OCI-LY3 (cell line): ENCODE measurements around the gene SPATA31E1.

Experiments
- H2AFZ ChIP-seq: fragments of 200-600, 300-600 bp; shearing (Covaris generic); 2 replicates; pipeline ENCODE4 v1.6.0; 2014; ENCODE audit warnings: antibody characterized with exemption, low read depth, low read length
- H3K27ac ChIP-seq: fragments of 200-600, 300-600 bp; sonication (generic); 2 replicates; pipeline ENCODE4 v1.5.1; 2014; ENCODE audit warnings: mild to moderate bottlenecking, low read length, moderate library complexity, mixed read lengths
- H3K27me3 ChIP-seq: fragments of 200-600, 300-600 bp; sonication (generic); 2 replicates; pipeline ENCODE4 v1.6.1; 2014; ENCODE audit warnings: low read depth, low read length, mixed read lengths
- H3K36me3 ChIP-seq: fragments of 200-600, 300-600 bp; sonication (generic); replicated peaks from 2 replicates; pipeline ENCODE3; 2014; ENCODE audit warnings: low read depth, low read length, mixed read lengths
- H3K4me1 ChIP-seq: fragments of 300-600, 200-600 bp; sonication (generic); 2 replicates; pipeline ENCODE4 v1.6.1; 2014; ENCODE audit warnings: low read length, mixed read lengths
- H3K4me2 ChIP-seq: fragments of 200-600, 300-600 bp; sonication (generic); 2 replicates; pipeline ENCODE4 v1.6.1; 2014; ENCODE audit warnings: low read length, mixed read lengths
- H3K4me3 ChIP-seq: fragments of 300-600, 200-600 bp; sonication (generic); 2 replicates; pipeline ENCODE4 v1.5.1; 2014; ENCODE audit warnings: antibody characterized with exemption, mild to moderate bottlenecking, low read length, moderate library complexity
- H3K79me2 ChIP-seq: fragments of 300-600, 200-600 bp; shearing (Covaris generic); 2 replicates; pipeline ENCODE4 v1.6.1; 2014; ENCODE audit warnings: mild to moderate bottlenecking, low read length, mixed read lengths
- H3K9ac ChIP-seq: fragments of 300-600, 200-600 bp; shearing (Covaris generic); 2 replicates; pipeline ENCODE4 v1.6.0; 2014; ENCODE audit warnings: mild to moderate bottlenecking, low read length, moderate library complexity
- H3K9me3 ChIP-seq: fragments of 200-600, 300-600 bp; shearing (Covaris generic); 2 replicates; pipeline ENCODE4 v1.6.1; 2014; ENCODE audit warnings: low read length, mixed read lengths; ENCODE audit not compliant: insufficient read depth
- H4K20me1 ChIP-seq: fragments of 200-600, 300-600 bp; sonication (generic); 2 replicates; pipeline ENCODE4 v1.6.1; 2016; ENCODE audit warnings: low read length, mixed read lengths; ENCODE audit not compliant: insufficient read depth
- EZH2phosphoT487 ChIP-seq: fragments of 200-600 bp; shearing (Covaris generic); IDR thresholded peaks from 2 replicates; pipeline ENCODE4 v1.6.1; 2018; ENCODE audit warnings: antibody characterized with exemption, mixed run types, low read depth
- TF ChIP-seq, protein P1 (sequence below): fragments of 200-600, 300-600 bp; sonication (generic); IDR thresholded peaks from 2 replicates; pipeline ENCODE4 v1.5.1; 2014; ENCODE audit warnings: antibody characterized with exemption, low read length, low read depth

SPATA31E1 gene

DNA sequence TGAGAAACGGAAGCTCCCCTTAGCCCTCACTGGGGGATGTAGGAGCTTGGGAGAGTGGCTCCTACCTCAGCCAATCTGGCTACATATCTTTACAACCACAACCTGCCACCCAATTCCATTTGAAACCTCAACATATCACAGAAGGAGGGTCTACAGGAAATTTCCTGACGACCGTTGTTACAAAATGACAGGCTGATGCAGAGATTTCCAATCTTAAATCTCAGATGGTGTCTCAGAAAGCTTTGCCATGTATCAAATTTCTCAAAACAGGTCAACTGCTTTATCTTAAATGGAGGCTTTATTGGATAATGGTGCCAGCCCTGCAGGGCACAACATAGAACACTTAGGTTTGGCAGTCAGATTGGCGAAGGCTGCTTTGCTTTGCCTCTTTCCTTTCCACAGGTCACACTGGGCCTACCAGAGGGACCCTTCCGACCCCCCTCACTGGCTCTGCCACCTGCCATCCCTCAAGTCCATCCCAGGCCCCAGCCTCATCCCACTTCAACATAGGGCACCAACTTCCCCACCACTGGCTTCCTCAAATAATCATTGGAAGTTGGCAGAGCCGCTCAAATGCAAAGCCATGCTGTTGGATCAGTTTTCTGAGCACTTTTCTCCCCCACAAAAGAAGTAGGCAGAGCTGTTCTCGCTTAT lies 11.1 kb upstream of the SPATA31E1 start:
- Histone ChIP-seq H3K4me2 (no peak overlapping the region), H2AFZ (no peak overlapping the region), H3K36me3 (no peaks in the 10 kb centered on the region), H3K4me3 (no peak overlapping the region), H3K79me2 (no peaks in the 10 kb centered on the region), H3K4me1 (no peaks in the 10 kb centered on the region), H3K9me3 (no peaks in the 10 kb centered on the region), H3K9ac (no peak overlapping the region), H4K20me1 (no peaks in the 10 kb centered on the region), H3K27ac (no peak overlapping the region), H3K27me3 (no peaks in the 10 kb centered on the region)
- TF ChIP-seq EZH2phosphoT487: no peak
- TF ChIP-seq, protein P1, sequence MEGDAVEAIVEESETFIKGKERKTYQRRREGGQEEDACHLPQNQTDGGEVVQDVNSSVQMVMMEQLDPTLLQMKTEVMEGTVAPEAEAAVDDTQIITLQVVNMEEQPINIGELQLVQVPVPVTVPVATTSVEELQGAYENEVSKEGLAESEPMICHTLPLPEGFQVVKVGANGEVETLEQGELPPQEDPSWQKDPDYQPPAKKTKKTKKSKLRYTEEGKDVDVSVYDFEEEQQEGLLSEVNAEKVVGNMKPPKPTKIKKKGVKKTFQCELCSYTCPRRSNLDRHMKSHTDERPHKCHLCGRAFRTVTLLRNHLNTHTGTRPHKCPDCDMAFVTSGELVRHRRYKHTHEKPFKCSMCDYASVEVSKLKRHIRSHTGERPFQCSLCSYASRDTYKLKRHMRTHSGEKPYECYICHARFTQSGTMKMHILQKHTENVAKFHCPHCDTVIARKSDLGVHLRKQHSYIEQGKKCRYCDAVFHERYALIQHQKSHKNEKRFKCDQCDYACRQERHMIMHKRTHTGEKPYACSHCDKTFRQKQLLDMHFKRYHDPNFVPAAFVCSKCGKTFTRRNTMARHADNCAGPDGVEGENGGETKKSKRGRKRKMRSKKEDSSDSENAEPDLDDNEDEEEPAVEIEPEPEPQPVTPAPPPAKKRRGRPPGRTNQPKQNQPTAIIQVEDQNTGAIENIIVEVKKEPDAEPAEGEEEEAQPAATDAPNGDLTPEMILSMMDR: no peak

DNA sequence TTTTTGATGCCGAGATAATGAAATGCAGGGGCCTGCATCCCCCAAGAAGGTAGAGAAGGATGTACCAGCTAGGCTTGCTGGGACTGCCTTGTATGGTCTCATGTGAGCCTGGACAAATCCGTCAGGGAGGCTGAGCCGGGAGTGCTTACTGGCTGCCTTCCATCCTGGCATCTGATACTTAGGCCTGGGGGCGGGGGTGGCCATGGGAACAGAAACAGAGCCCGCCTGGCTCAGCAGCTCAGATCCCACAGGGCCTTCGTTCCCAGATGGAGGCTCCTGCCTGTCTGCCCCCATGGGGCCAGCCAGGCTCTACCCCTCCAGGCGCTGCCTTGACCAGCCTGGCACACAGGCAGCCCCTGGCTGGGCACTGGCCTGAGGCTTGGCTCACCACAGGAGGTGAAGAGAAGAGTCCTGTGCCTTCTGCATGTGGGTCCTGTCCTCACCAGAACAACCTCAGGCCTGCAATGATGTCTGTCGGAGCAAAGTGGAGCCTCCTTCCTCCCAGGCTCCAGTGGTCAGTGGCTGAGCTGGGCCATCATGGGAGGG lies 10.5 kb upstream of the SPATA31E1 start:
- Histone ChIP-seq H3K36me3 (no peaks in the 10 kb centered on the region), H2AFZ (no peak overlapping the region)

DNA sequence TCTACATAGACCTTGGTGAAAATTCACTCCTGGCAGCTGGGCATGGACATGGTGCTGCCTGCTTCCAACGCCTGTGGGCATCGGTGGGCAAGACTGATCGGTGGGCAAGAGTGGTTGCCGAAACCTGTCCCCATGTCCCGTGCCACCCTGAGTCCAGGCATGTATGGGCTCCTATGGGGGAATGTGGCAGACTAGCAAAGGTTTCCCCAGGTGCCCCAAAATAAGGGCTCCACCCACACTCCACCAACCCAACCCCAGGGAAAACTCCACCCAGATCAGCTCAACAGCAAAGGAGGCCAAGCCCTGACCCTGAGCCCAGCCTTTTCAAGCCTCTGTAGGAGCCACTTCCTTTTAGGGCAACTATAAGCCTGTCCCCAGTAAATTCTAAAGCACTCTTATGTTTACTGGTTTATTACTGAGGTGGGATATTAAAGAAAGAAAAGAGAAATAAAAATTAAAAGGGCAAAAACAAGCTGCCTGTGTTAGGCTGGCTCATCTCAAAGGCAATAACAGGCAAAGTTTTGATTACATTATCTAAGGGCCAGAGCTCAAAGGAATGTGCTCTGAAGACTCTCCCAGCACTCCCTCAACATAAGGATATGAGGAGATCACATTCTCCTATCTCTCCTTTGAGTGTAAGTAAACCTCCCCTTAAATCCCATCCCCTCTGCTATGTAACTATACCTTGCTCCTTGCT lies 8.9 kb upstream of the SPATA31E1 start:
- TF ChIP-seq, protein P1: no peak
- TF ChIP-seq EZH2phosphoT487: no peak
- no peaks in the 10 kb centered on the region for H4K20me1 ChIP-seq
- no peaks in the 10 kb centered on the region for H3K9me3 ChIP-seq
- no peaks in the 10 kb centered on the region for H3K4me1 ChIP-seq
- no peak overlapping the region for H3K4me3 ChIP-seq
- H3K27me3 ChIP-seq: no peaks in the 10 kb centered on the region
- no peaks in the 10 kb centered on the region for H3K36me3 ChIP-seq
- no peak overlapping the region for H3K9ac ChIP-seq
- H3K4me2 ChIP-seq: no peak overlapping the region
- H2AFZ ChIP-seq: no peak overlapping the region
- no peak overlapping the region for H3K27ac ChIP-seq
- H3K79me2 ChIP-seq: no peaks in the 10 kb centered on the region

More for the DNA sequence above, 10.5 kb upstream of the SPATA31E1 start:
- Histone ChIP-seq H3K79me2 (no peaks in the 10 kb centered on the region), H3K4me1 (no peaks in the 10 kb centered on the region), H4K20me1 (no peaks in the 10 kb centered on the region), H3K9ac (no peak overlapping the region), H3K27me3 (no peaks in the 10 kb centered on the region), H3K4me2 (no peak overlapping the region), H3K4me3 (no peak overlapping the region), H3K9me3 (no peaks in the 10 kb centered on the region), H3K27ac (no peak overlapping the region)
- TF ChIP-seq, protein P1: no peak
- TF ChIP-seq EZH2phosphoT487: no peak

DNA sequence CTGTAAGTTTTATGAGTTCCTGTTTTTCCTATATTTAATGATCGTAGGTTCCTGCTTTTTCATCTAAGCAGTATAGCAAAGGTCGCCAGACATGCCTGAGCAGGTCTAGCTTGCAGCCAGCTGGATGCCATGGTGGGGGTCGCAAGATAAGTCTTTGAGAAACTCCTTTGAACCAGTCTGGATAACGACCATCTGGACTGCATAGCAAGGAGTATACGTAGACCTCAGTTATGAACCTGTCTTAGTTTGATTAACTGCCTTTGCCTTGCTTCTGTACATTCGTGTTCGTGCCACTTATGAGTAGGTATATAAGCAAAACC lies 8.4 kb upstream of the SPATA31E1 start:
- no peak for TF ChIP-seq EZH2phosphoT487
- TF ChIP-seq, protein P1: no peak
- H3K79me2 ChIP-seq: no peaks in the 10 kb centered on the region
- no peaks in the 10 kb centered on the region for H4K20me1 ChIP-seq
- no peaks in the 10 kb centered on the region for H3K27me3 ChIP-seq
- no peak overlapping the region for H2AFZ ChIP-seq
- H3K4me1 ChIP-seq: no peaks in the 10 kb centered on the region
- H3K4me2 ChIP-seq: no peak overlapping the region
- no peaks in the 10 kb centered on the region for H3K9me3 ChIP-seq
- no peak overlapping the region for H3K9ac ChIP-seq
- H3K4me3 ChIP-seq: no peak overlapping the region
- H3K27ac ChIP-seq: no peak overlapping the region
- H3K36me3 ChIP-seq: no peaks in the 10 kb centered on the region
